CD14-positive monocyte (primary cell): ENCODE measurements around the gene C3AR1. TPM values are rescaled to one million over a fixed set of nuclear protein-coding genes. Genes with fewer than 3 reads are reported as not detected.
A peak's percentile ranks its signal among the peaks of the same experiment; 100 is the strongest.

Experiments
- DNase-seq, 3 donors: peaks; one replicate each; pipeline ENCODE4 v3.0.0-alpha.2; 2011 to 2022
- H2AFZ ChIP-seq: 2 replicates; pipeline ENCODE4 v1.6.0; 2012; ENCODE audit warnings: mild to moderate bottlenecking, low read depth, low read length, inconsistent platforms; ENCODE audit not compliant: insufficient read depth, poor library complexity, severe bottlenecking
- H3K27ac ChIP-seq, 2 donors: 1 replicate in 1 of 2; 2 replicates in 1 of 2; pipeline ENCODE4 v1.5.1; 2012 to 2013; ENCODE audit warnings: low read length in 2 of 2, control low read depth in 1 of 2, inconsistent platforms in 1 of 2, low read depth in 1 of 2, mild to moderate bottlenecking in 1 of 2
- H3K27me3 ChIP-seq, 2 donors: one replicate each; pipeline versions ENCODE4 v1.6.0 to v1.6.1; 2011 to 2013; ENCODE audit warnings: low read length in 2 of 2; ENCODE audit not compliant: control insufficient read depth in 2 of 2, insufficient read depth in 2 of 2
- H3K36me3 ChIP-seq, 2 donors: replicated peaks in 1 of 2; 1 replicate in 1 of 2; 2 replicates in 1 of 2; pipeline versions ENCODE4 v1.5.1 to v1.6.1; 2012 to 2013; ENCODE audit warnings: low read length in 2 of 2, control low read depth in 1 of 2, inconsistent platforms in 1 of 2, mild to moderate bottlenecking in 1 of 2; ENCODE audit not compliant: insufficient read depth in 2 of 2, control insufficient read depth in 1 of 2
- H3K4me1 ChIP-seq, 2 donors: 1 replicate in 1 of 2; 2 replicates in 1 of 2; pipeline versions ENCODE4 v1.5.1 to v1.6.1; 2012 to 2013; ENCODE audit warnings: low read length in 2 of 2, control low read depth in 1 of 2, inconsistent platforms in 1 of 2, mild to moderate bottlenecking in 1 of 2, moderate library complexity in 1 of 2; ENCODE audit not compliant: insufficient read depth in 2 of 2, control insufficient read depth in 1 of 2
- H3K4me2 ChIP-seq: replicated peaks from 2 replicates; pipeline ENCODE3; 2012; ENCODE audit warnings: low read length, moderate library complexity, mild to moderate bottlenecking; ENCODE audit not compliant: poor library complexity, severe bottlenecking; ENCODE audit errors: extremely low read depth
- H3K4me3 ChIP-seq, 3 experiments: fragments of 200-600 bp in 1 of 3; sonication (generic) in 1 of 3; replicated peaks in 1 of 3; 1 replicate in 2 of 3; 2 replicates in 1 of 3; pipeline ENCODE4 v1.5.1; 2011 to 2013; ENCODE audit warnings: low read length in 3 of 3, mild to moderate bottlenecking in 3 of 3, control low read depth in 2 of 3, low read depth in 2 of 3, inconsistent platforms in 1 of 3, moderate library complexity in 1 of 3
- H3K79me2 ChIP-seq: 2 replicates; pipeline ENCODE4 v1.6.0; 2012; ENCODE audit warnings: mild to moderate bottlenecking, control low read depth, inconsistent platforms, low read length, moderate library complexity; ENCODE audit not compliant: insufficient read depth
- H3K9ac ChIP-seq: 2 replicates; pipeline ENCODE4 v1.6.0; 2017; ENCODE audit warnings: low read length, mild to moderate bottlenecking; ENCODE audit not compliant: insufficient read depth, poor library complexity, severe bottlenecking
- H3K9me3 ChIP-seq, 2 donors: replicated peaks in 1 of 2; 1 replicate in 1 of 2; 2 replicates in 1 of 2; pipeline versions ENCODE4 v1.5.1 to v1.6.1; 2012 to 2013; ENCODE audit warnings: low read length in 2 of 2, control low read depth in 1 of 2; ENCODE audit not compliant: control insufficient read depth in 1 of 2, insufficient read depth in 1 of 2
- H4K20me1 ChIP-seq: 2 replicates; pipeline ENCODE4 v1.6.0; 2012; ENCODE audit warnings: mild to moderate bottlenecking, low read length, control low read depth, moderate library complexity; ENCODE audit not compliant: insufficient read depth
- H3K27ac Mint-ChIP-seq, 7 donors: one replicate each; pipeline ENCODE4 v1.8.0; 2020; ENCODE audit warnings: mild to moderate bottlenecking in 7 of 7, mixed read lengths in 7 of 7, moderate library complexity in 6 of 7, inconsistent platforms in 2 of 7
- H3K27me3 Mint-ChIP-seq, 3 donors: one replicate each; pipeline ENCODE4 v1.8.0; 2021 to 2022; ENCODE audit warnings: low read depth in 3 of 3, mild to moderate bottlenecking in 3 of 3, mixed read lengths in 3 of 3, moderate library complexity in 3 of 3, inconsistent platforms in 1 of 3
- H3K36me3 Mint-ChIP-seq, 2 donors: one replicate each; pipeline ENCODE4 v1.8.0; 2020; ENCODE audit warnings: mixed read lengths in 2 of 2, inconsistent platforms in 1 of 2, mild to moderate bottlenecking in 1 of 2
- H3K4me1 Mint-ChIP-seq: one replicate; pipeline ENCODE4 v1.8.0; 2020; ENCODE audit warnings: mild to moderate bottlenecking, mixed read lengths
- H3K4me3 Mint-ChIP-seq, 2 donors: one replicate each; pipeline ENCODE4 v1.8.0; 2020; ENCODE audit warnings: mild to moderate bottlenecking in 2 of 2, mixed read lengths in 2 of 2, moderate library complexity in 1 of 2
- H3K9me3 Mint-ChIP-seq, 7 donors: one replicate each; pipeline ENCODE4 v1.8.0; 2020 to 2022; ENCODE audit warnings: mixed read lengths in 7 of 7, mild to moderate bottlenecking in 6 of 7, moderate library complexity in 6 of 7, inconsistent platforms in 2 of 7
- CTCF ChIP-seq: fragments of 200-600 bp; IDR thresholded peaks from one replicate; pipeline ENCODE4 v1.8.0; 2022; ENCODE audit warnings: antibody characterized with exemption, mild to moderate bottlenecking
- WGBS: methylation state at CpG from one replicate; pipeline ENCODE4 v1.1.5; 2013; ENCODE audit warnings: missing lambda C conversion rate; ENCODE audit not compliant: insufficient coverage; 5-methylcytosine and 5-hydroxymethylcytosine counted together
- intact Hi-C, 2 donors: fragments of 100-400 bp; cut with micrococcal nuclease; formaldehyde crosslinking; loops; one replicate each; pipeline versions ENCODE4 v1.15.0 to v1.15.1; 2023
- polyA plus RNA-seq, 3 donors: library from polyadenylated mRNA; depleted of rRNA in 1 of 3; unstranded in 2 of 3; stranded (reverse) in 1 of 3; fragments of 300-500 nt in 2 of 3; fragments of >200 nt in 1 of 3; fragmentation: Illumina TruSeq in 2 of 3; gene quantifications; 1 replicate in 2 of 3; 2 replicates in 1 of 3; pipeline ENCODE4 v1.2.3, GENCODE V29; 2012 to 2021

The C3AR1 gene
- polyA plus RNA-seq, 3 donors = 60.7 to 222 (median 67.3) TPM

DNA sequence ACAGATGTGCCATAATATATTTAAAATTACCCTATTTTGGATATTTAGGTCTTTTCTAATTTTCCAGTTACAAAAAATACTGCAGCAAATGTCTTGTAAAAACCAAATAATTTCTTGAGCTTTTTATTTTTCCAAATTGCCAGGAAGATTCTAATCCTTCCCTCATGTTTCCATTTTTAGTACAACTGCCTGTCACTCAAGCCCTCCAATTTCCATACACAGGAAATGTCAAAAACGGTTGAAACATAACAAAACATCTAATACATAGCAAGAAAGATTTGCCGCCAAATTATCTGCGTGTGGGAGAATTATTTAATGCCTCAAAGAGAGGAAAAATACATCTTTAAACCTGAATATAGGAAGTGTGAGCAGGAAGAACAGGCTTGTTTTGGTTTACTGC lies 36.0 kb downstream of the C3AR1 start:
- DNase-seq = no peak
- H3K4me1 Mint-ChIP-seq = peaks cover 40% of the 10 kb centered on the region
- H3K36me3 ChIP-seq = no peaks in the 10 kb centered on the region
- no peaks in the 10 kb centered on the region for H3K9me3 ChIP-seq
- intact Hi-C loops = loop anchor here in 1 of 2 donors (10.0 kb wide), 1 partner anchor 205 kb away; no protein-coding TSS in a partner anchor
- H3K4me1 ChIP-seq = peaks cover 41 to 44% of the 10 kb centered on the region in 2 donors
- H3K4me3 ChIP-seq = no peak overlapping the region
- H3K27ac Mint-ChIP-seq = no peak overlapping the region
- peaks cover 0 to 2% (median 0%) of the 10 kb centered on the region in 7 donors for H3K9me3 Mint-ChIP-seq
- no peak overlapping the region for H2AFZ ChIP-seq
- no peak overlapping the region for H3K4me3 Mint-ChIP-seq
- peaks cover 8 to 10% of the 10 kb centered on the region in 2 donors for H3K36me3 Mint-ChIP-seq
- H3K79me2 ChIP-seq = peaks cover 26% of the 10 kb centered on the region
- H3K27ac ChIP-seq = no peak overlapping the region
- H3K9ac ChIP-seq = no peak overlapping the region
- no peak for TF ChIP-seq CTCF
- WGBS = no CpG with 5 or more reads among the region's 3 CpGs
- peaks cover 0 to 2% (median 0%) of the 10 kb centered on the region in 3 donors for H3K27me3 Mint-ChIP-seq
- H3K4me2 ChIP-seq = no peak overlapping the region
- peaks cover 20% of the 10 kb centered on the region for H4K20me1 ChIP-seq
- no peaks in the 10 kb centered on the region for H3K27me3 ChIP-seq

- H3K4me3 ChIP-seq = no peak overlapping the region
- no CpG with 5 or more reads among the region's 15 CpGs for WGBS
- no peak overlapping the region for H3K9ac ChIP-seq
- Mint-ChIP-seq H3K4me3 (no peak overlapping the region), H3K4me1 (peaks cover 21% of the 10 kb centered on the region), H3K9me3 (peaks cover 0 to 2% (median 0%) of the 10 kb centered on the region in 7 donors), H3K27me3 (peaks cover 0 to 2% (median 0%) of the 10 kb centered on the region in 3 donors), H3K36me3 (no peaks in the 10 kb centered on the region), H3K27ac (peak overlapping the region in 1 of 7 donors; percentile 75)
- H3K4me1 ChIP-seq = peaks cover 21 to 25% of the 10 kb centered on the region in 2 donors
- no peak overlapping the region for H2AFZ ChIP-seq
- intact Hi-C loops = no loop called here
- no peaks in the 10 kb centered on the region for H3K36me3 ChIP-seq
- no peaks in the 10 kb centered on the region for H3K9me3 ChIP-seq
- no peak overlapping the region for H3K27ac ChIP-seq
- peaks cover 7% of the 10 kb centered on the region for H3K79me2 ChIP-seq
- no peak overlapping the region for H3K4me2 ChIP-seq
- H4K20me1 ChIP-seq = peaks cover 2% of the 10 kb centered on the region
- no peaks in the 10 kb centered on the region for H3K27me3 ChIP-seq
- no peak for DNase-seq
- no peak for TF ChIP-seq CTCF
These were observed 37.9 kb downstream of the C3AR1 start for GRCh38 chr12:8028267-8028666.
